HG03457 (cell line): ENCODE data around the gene FAM131B.
A peak's percentile ranks its signal among the peaks of the same experiment; 100 is the strongest.

ENCODE experiments used
- ATAC-seq: cut with Tn5 transposase; IDR thresholded peaks from one replicate; pipeline ENCODE4 v1.9.1; 2021; ENCODE audit warnings: moderate number of reproducible peaks; ENCODE audit not compliant: unreplicated experiment

Gene FAM131B

DNA sequence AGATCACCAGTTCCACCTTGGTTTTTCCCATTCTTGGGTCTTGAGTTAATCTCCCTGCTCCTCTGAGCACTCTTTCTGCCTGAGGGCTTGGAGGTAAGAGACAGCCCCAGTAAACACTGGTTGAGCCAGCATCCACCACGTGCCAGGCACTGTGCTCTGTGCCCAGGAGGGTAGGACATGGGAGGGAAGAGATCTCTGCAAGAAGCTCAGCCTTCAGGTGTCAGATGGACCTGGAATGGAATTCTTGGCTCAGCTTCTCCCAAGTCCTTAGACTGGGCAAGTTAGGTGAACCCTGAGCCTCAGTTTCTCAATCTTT is 21.1 kb upstream of the FAM131B start:
- no peak for ATAC-seq

- ATAC-seq, result no peak
Measured at GRCh38 chr7:143382791-143383641, 20.5 kb upstream of the FAM131B start.

- ATAC-seq, result no peak
Measured at GRCh38 chr7:143382126-143382790, 19.7 kb upstream of the FAM131B start.

DNA sequence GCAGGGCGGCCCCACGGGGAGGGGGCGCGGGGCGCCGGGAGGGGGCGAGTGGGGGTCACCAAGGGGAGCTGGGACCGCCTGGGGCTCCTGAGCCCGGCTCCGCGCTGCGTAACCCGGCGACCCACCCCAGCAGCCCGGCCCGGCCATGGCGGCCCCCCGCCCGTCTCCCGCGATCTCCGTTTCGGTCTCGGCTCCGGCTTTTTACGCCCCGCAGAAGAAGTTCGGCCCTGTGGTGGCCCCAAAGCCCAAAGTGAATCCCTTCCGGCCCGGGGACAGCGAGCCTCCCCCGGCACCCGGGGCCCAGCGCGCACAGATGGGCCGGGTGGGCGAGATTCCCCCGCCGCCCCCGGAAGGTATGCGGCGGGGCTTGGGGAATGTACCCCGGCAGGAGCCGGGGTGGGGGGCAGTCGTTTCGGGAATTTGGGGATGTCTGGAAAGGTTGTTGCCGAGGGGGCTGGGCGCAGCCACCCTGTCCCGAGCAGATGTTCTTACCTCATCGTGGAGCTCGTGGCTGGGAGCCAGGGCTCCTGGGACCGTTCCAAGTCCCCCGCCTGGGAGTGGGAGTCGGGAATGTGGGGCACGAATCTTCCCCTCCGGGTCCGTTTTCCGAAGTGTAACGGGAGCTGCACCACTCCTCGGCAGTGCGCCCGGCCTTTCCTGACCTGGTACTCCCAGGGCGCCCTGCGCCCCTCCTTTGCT is 19.1 kb upstream of the FAM131B start:
- peak; percentile 7 for ATAC-seq

DNA sequence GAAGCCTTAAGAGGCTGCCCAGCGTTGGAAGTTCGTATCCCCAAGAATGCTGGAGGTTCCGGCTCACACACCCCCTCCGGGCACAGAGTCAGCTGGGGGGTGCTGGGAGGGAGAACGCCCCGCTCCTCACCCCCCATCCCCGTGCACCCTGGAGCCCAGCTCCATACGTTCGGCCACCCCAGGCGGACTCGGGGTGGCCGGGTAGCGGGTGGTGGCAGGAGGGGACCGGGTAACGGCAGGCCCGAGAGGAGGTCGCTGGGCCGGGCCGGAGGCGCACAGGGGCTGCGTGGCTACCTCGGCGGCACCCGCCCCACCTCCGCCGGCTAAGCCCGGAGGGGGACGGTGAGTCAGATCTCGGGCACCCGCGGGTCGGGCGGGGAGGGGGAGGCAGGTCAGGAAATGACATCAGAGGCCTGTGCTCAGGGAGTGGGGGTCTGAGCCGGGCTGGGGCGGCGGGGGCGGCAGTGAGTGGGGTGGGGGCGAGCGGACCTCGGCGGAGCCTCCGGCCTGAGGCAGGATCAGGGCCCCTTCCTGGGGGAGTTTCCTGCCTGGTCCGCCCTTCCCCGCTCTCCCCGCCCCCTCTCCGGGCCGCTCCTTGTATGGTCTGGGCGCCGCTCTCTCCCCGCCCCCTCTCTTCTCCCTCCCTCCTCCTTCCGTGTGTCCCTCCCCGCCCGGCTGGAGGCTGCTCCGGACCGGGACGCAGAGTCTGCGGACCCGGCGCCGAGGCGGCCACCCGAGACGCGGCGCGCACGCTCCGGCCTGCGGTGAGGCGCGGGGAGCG is 18.3 kb upstream of the FAM131B start, which contains the start of gene ZYX:
Gene ZYX, plus strand, starts transcription at position 700 of the 781 bp plus-strand sequence. CDS start 227 bp downstream, outside the sequence.
- peak; percentile 75 for ATAC-seq

GRCh38 chr7:143380260-143380645 is 17.7 kb upstream of the FAM131B start:
- peak; percentile 40 for ATAC-seq

GRCh38 chr7:143379611-143380259 is 17.2 kb upstream of the FAM131B start:
- ATAC-seq, result no peak

DNA sequence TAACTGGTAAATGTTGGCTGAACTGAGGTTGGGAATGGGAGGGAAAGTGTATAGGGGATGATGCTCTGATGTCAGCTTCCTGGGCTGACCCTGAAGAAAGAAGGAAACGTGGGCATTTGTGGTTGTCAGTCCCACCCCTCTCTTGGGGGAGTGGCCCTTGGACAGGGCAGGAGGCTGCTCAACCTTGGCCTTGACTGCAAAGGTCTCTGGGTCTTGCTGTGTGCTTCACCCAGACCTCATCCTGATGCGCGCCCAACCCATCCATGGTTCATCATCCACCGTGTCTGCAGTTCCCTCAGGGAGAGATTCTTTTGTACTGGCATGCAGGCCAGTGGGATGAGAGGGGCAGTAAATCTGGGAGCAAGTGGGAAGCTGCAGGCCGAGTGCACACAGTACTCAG is 13.9 kb upstream of the FAM131B start:
- ATAC-seq, result no peak

DNA sequence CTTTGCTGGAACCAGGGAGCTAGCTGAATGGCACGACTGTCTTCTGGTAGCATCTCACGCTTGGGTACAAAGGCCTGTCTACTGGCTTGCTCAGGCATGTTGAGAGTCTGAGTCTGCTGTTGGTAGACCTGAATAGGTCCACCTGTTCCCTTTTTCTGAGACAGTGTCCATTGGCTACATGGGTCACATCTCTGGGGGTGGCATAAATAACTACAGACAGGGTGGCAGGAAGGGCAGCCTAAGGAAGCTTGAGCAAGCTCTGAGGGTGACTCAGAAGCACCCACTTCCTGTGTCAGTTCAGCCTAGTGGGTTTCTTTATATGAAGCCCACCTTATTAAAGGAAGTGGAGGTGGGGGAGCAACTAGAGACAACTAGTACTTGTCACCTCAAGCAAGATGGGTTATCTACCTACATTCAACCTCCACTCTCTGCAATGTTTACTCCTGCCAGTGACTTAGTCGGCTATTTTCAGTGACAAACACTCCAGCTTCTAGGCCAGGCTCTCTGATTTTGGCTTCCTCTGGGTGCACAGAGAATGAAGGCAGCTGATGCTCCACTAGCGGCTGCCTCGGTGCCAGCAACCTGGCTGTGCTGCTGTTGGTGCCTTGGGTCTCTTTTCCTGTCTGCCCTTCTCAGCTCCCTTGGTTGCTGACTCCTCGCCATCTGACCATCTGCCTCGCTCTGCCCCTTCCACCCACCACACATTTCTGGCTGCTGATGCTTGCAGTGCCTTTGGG is 13.0 kb upstream of the FAM131B start:
- ATAC-seq, result no peak

DNA sequence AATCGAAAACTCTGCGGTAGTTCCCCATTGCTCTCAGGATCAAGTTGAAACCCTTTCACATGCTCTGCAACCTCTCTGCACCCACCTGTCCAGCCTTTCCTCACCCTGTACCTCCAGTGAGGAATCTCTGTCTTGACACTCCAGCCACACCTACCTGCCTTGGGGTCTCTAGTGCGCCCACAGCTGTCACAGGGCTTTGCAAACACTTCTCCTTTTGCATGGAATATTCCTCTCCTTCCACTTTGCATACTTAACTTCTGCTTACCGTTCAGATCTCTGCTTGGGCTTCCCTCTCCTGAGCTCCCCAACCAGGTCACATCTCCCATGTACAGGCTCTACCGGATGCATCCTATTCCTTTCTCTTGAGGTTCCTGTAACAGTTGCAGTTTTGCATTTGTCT is 12.0 kb upstream of the FAM131B start:
- no peak for ATAC-seq

- ATAC-seq, result no peak
Measured at GRCh38 chr7:143373255-143373794, 10.8 kb upstream of the FAM131B start.

DNA sequence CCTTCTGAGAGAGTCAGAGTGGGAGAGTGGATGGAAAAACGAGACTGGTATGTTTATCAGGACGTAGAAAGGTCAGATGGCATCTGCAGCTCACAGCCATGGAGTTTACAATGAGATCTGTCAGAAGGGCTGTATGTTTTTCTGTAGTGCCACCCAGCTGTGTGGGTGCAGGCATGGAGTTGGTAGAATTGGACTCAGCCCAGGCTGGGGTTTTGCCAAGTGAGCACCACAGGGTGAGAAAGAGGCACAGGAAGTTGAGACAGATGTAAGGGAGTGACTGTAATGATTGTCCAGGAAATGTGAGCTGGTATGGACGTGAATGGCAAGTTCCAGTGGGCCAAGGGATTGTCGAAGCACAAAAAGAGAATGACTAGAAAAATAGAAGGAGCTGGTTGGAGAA is 9.6 kb upstream of the FAM131B start:
- ATAC-seq, result no peak

DNA sequence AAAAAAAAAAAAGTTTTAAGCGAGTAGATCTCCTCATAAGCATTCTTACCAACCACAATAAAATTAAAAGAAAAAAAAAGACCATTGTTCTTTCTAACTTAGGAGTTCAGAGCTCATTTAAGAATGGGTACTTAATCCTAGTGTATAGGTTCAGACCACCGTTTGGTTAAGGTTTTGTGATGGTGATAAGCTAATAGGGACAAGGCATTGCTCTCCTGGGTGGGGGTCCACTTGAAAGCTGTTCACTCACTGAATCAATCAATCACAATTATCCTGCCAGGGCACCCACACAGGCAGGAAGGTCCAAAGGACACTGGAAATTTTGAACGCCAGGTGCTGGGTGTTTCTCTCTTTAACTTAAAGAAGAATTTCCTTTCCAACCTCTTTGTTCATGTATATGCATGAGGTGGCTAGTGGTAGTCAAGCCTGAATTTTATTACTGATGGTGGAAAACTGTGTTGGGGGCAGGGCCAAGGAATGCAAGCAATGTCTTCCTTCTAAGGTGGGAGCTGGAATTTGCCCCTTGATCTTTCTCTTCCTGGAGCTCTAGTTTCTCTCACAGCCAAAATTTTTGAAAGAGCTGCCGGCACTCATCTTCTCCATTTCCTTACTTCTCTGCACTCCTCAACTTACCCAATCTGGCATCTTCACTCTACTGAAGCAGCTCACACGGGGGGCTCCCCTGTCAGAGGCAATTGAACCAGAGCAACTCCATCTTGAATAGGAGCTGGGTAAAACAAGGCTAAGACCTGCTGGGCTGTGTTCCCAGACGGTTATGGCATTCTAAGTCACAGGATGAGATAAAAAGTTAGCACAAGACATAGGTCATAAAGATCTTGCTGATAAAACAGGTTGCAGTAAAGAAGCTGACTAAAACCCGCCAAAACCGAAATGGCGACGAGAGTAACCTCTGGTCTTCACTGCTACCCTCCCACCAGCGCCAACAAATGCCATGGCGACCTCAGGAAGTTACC is 7.5 kb upstream of the FAM131B start:
- ATAC-seq, result no peak

- ATAC-seq, result no peak
Measured at GRCh38 chr7:143368387-143368786, 5.9 kb upstream of the FAM131B start.

GRCh38 chr7:143367972-143368371 is 5.5 kb upstream of the FAM131B start:
- ATAC-seq, result no peak

GRCh38 chr7:143363016-143363937 is 764 bp upstream of the FAM131B start:
- ATAC-seq, result no peak

DNA sequence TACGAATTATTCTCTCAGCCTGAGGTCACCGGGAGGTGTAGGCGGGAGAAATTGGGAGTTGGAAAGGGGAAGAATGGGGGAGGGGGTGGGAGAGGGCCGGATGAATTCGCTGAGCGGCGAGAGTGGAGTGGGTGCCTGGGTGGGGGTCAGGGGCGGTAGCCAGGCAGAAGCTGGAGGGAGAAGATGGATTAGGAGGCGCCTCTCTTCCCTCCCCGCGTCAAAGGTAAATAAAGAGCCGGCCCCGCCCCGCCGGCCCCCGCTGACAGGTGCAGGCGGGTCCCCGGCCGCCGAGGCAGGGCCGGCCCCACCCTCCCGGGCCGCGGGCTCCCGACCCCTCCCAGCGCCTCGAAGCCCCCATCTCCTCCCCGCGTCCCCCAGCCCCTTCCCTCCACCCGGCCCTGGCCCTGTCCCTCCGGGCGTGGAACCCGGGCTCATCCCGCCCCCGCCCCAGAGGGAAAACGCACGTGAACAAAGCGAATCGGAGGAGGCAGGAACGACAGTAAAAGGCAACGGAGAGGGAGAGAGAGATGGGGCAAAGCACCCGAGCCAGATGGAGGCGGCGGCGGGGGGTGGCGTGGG is 872 bp downstream of the FAM131B start:
- no peak for ATAC-seq
